Stimulated activated CD4-positive, alpha-beta T cell treated with anti-CD3 and anti-CD28 coated beads, Interleukin-1b, Interleukin-23, amount 100 ng/mL, for 4 hours (primary cell): Measurements from ENCODE around the gene CDC73.
A peak's percentile ranks its signal among the peaks of the same experiment; 100 is the strongest.

ENCODE experiments used
- DNase-seq, 2 donors: peaks; one replicate each; pipeline ENCODE4 v3.0.0-alpha.2; 2020; ENCODE audit warnings: low read depth in 2 of 2

The CDC73 gene

DNA sequence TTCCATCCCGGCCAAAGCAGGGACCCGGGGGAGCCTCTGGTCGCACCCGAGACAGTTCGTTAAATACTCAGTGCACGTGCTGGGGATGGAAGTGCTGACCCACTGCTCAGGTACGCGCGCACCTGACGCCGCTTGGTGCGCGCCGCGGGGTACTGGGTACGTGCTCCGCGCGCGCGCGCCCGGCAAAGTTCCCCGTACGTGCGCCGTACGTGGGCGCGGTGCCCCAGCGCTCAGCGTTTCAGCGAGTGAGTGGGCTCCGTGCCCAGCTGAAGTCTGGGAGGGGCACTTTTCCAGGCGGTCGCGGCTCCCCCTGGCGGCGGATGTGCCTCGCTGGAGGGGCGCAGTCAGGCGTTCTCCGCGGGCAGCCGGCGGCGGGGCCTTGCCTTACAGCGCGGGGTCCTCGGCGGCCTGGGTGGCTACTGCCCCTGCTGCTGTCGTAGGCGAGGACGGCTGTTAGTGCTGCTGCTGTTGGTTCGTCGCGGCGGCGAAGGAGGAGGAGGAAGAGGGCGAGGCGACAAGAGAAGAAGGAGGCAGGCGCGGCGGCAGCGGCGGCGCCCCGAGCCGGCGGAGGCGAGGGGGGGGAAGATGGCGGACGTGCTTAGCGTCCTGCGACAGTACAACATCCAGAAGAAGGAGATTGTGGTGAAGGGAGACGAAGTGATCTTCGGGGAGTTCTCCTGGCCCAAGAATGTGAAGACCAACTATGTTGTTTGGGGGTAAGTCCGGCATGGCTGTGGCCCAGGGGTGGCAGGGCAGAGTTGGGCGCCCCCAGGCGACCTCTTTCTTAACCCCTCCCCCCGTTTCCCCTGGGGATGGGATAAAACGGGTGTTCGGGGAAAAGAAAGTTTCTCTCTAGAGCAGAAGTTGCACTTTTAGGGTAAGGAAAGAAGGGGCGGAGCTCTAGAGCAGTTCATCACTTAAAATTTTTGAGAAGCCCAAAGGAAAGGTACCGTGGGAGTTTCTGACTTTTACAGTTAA, at the start of gene CDC73:
CDC73 (plus strand) TSS at position 416 of the 978 bp plus-strand sequence; CDS start at position 586, 170 bp downstream.
- peak; percentile 99 to 100 for DNase-seq

DNA sequence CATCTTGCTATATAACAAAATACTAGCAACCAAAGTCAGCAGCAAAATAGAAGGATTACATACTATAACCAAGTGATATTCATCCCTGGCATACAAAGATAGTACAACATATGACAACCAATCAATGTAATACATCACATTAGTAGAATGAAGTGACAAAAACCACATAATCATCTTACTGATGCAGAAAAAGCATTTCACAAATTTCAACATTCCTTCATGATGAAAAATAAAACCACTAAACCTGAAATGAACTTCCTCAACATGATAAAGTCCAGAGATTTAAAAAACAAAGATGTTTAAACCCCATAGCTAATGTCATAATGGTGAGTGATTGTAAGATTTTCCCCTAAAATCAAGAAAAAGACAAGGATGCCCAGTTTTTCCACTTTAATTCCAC, 43.8 kb upstream of the CDC73 start:
- DNase-seq = no peak

DNA sequence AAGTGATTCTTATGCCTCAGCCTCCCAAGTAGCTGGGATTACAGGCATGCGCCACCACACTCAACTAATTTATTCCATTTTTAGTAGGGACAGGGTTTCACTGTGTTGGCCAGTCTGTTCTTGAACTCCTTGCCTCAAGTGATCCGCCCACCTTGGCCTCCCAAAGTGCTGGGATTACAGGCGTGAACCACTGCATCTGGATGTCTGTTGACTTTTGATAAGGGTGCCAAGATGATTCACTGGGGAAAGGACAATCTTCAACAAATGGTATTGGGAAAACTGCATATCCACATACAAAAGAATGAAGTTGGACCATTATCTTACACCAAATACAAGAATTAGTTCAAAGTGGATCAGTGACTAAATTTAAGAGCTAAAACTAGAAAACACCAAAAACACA, 42.6 kb upstream of the CDC73 start:
- DNase-seq = no peak

DNA sequence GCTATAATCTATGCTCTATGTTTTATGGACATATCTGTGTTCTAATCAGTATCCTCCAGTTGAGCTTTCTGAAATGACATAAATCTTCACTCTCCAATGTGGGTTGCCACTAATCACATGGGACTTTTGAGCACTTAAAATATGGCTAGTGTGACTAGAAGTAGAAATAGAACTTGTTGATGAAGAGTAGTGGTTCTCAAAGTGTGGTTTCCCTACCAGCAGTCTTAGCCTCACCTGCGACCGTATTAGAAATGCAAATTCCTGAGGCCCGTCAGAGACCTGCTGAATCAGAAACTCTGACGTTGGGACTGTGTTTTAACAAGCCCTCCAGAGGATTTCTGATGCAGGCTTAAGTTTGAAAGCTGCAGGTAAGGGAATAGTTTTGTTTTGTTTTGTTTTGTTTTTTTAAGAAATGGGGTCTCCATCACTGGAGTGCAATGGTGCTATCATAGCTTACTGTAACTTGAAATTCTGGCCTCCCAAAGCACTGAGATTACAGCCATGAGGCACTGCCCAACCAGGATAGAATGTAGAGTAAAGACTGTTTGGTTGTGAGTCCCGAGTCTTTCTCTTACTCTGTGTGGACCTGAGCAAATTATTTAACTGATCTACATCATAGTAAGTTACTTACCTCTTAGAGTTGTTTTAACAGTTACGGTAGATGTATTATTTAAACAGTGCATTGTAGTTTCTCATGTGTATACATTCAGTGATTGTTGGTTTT, 38.3 kb upstream of the CDC73 start:
- no peak for DNase-seq

DNA sequence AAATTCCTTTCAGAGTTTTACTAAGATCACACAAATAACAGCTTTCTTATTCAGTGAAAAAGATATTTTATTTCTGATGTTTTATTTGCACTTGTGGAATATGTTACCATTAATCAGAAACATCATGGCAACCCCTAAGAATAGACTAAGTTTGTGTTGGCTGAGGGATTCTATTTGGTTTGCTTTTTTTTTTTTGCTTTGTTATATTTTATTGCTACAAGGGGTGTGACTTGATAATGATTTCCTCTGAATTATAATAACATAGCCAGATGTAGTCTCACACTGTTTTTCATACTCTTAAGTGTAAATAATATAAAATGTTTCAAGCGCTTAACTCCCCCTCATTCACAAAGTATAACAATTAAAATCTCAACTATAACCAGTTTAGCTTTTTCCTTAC, 36.6 kb upstream of the CDC73 start:
- DNase-seq = no peak

DNA sequence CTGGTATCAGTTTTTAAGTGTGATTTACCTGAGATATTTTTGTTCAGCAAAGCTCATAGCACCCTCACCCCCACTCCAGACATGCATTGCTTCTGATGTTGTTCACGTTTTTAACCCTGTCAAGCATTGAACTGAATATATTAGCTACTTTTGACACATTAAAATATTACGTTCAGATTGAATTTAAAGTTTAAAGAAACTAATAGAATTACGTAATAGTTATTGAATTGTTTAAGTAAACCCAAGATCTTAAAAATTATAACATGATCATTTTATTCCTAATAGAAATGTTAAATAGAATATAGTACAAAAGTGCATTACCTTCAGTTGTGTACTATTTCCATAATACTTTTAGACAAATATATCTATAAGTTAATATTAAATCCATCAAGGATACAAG, 35.5 kb upstream of the CDC73 start:
- DNase-seq = no peak

DNA sequence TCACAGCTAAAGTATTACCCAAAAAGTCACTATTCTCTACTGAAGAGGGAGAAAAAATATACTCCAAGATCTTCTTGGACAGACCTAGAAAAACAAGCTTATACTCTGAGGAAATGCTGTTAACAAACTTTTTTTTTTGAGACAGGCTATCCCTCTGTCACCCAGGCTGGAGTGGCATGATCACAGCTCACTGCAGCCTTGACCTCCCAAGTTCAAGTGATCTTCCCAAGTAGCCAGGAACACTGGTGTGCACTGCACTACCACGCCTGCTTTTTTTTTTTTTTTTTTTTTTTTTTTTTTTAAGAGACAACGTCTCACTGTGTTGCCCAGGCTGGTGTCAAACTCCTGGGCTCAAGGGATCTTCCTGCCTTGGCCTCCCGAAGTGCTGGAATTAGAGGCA, 33.9 kb upstream of the CDC73 start:
- no peak for DNase-seq

DNA sequence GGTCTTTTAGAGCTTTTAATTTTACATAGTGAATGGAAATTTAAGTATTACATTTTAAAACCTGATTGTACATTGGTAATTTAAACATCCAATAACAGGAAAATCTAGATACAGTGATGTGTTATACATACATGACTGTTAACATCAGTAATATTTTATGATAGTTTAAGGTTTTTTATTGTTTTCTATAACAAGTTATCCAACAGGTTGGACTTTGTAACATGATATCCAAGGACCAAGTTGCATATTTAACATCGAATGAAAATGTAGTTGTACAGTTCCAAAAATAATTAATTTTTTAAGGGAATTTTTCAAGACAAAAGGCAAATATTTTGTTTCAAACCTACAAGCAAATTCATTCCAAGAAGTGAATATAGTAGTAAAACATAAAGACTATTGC, 31.0 kb upstream of the CDC73 start:
- DNase-seq = no peak

DNA sequence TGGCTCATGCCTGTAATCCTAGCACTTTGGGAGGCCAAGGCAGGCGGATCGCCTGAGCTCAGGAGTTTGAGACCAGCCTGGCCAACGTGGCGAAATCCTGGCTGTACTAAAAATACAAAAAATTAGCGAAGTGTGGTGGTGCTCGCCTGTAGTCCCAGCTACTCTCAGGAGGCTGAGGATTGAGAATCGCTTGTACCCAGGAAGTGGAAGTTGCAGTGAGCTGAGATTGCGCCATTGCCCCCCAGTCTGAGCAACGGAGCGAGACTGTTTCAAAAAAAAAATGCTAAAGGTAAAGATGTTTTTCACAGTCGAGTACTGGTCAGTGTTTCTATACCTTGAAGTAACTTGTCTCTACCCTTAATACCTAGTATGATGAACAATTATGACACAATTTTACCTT, 27.7 kb upstream of the CDC73 start:
- no peak for DNase-seq

DNA sequence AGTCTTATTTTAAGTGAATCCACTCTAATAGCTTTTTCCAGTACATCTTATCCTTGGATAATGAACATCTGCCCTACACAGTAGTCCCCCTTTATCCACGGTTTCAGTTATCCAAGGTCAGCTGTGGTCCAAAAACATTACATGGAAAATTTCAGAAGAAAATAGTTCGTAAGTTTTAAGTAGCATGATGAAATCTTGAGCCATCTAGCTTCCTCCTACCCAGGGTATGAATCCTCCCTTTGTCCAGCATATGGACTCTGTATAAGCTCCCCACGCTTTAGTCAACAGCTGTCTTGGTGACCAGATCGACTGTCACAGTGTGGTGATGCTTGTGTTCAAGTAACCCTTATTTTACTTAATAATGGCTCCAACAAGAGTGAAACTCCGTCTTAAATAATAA, 19.2 kb upstream of the CDC73 start:
- DNase-seq = no peak

DNA sequence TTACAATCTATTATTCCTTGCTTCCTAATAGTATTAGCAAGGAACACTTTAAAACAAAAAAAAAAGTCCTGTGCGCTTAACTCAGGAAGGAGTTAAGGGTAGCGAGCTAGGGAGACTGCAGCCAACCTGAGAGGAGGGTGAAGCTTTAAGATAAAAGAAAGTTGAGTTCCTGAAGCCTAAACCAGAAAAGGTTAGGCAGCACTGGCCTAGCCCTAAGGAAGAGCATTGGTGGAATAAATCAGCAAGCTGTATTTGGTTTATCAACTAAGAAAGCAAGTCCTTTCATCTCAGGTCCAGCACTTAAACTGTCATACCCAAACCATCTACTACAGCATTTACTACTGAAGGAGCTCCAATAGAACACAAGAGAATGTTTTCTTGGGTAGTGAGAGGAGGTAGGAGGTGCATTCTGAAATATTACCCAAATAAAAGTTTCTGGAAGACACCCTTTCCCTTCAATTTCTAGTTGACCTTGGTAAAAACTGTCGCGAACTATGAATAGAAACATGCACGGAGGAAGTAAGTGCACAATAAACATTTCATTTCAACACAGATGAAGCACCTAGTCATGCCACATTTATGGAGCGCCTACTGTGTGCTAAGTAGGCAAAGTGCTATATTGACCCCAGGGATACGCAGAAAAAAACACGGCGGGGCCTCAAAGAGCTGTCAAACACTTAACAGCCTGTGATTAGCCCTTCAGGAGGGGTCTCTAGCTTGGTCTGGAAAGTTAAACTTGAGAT, 17.9 kb upstream of the CDC73 start:
- no peak for DNase-seq

DNA sequence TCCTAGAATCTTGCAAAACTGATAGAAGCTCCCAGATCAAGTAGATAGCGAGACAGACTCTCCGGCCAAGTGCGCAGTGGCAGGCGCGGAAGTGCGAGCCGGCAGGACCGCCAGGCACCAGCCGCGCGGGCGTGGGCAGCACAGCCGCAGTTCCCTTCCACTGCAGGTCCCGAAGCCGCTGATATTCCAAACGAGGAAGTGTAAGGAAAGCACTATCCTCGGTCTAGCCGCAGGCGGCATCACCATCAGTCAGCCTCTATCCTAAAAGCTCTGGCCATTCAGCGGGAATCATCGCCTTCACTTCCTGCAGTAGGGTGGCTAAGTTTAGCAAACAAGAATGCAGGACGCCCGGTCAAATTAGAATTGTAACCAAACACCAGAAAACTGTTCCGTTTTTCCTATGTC, 17.3 kb upstream of the CDC73 start:
- DNase-seq = peak in 1 of 2 donors; percentile 14

DNA sequence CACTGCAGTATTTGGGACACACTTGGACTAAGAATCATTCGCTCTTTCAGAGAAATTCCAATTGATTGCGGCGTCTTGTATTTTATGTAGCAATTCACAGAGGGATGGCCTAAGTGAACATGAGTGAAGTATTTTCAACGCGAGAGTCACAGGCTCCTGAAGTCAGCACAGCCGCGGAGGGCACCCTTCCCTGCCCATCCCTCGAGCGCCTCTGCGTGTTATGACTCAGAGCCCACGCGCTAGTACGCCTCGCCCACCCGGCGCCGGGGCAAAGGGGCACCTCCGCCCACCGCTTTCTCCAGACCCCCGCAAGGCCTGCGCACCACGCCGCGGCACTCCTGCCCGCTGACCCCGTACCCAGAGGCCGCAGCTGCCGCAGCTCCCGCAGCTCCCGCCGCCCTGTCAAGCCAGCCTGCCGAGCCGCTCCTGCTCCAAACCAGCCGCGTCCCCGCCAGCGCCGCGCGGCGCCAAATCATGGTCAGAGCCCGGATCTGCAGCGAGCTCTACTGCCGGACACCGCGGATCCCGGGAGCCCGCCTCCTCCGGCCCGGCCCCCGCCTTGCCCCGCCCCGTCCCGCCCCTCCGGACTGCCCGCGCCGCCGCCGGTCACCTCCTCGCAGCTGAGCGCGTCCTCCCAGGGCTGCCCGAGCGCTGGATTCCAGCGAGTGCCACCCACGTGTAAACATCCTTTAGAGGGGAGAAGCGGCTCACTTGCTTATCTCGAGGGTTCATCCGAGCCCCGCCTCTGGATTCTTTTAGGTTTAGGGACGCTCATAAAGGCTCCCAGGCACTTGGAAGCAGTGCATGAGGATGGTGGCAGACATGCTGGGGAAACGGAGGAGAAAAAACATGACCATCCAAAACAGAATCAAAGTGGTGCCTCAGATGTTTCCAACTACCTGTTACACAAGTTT, 16.7 kb upstream of the CDC73 start, which contains the start of gene GLRX2:
GLRX2 (minus strand) TSS at position 508 of the 914 bp plus-strand sequence; CDS start at position 476, 32 bp downstream.
- DNase-seq = peak; percentile 51 to 55

DNA sequence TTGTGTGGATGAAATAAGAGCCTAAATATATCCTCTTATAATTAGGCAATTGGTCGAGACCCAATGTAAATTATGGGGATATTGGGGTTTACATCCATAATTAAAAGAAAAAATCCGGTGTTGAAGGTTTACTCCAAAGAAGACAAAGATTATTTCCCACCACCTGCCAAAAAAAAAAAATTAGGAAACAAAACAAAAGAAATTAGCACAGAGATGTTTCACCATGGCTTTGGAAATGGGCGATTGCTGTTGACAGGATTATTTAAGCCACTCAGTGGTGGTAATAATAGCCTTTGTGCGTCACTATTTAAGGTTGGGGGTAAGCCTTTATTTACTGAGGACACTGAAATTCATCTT, 16.0 kb upstream of the CDC73 start:
- no peak for DNase-seq

DNA sequence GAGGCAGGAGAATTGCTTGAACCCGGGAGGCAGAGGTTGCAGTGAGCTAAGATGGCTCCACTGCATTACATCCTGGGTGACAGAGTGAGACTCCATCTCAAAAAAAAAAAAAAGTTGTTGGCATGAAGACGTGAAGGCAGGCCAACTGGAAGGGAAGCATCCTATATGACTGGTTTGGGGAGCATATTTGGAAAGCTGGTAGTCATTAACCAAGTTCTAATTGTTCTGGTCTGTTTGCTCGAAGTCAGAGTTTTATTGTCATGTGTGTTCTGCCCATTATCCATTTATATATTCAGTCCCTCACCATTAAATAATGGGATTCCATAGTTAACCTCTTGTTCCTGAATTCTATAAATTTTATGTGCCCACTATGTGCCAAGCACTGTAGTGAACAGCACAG, 13.4 kb upstream of the CDC73 start:
- no peak for DNase-seq

DNA sequence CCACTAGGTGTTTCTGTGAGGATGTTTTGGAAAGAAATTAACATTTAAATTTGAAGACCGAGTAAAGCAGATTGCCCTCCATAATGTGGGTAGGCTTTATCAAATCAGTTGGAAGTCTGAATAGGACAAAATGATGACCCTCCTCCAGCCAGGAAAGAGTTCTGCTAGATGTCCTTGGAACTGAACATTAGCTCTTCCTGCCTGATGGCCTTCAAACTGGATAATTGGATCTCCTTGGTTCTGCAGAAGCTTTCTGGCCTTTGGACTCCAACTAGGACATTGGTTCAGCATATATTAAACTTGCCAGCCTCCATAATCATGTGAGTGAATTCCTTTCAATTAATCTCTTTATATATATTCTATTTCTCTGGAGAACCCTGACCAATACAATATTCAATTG, 12.2 kb upstream of the CDC73 start:
- DNase-seq = no peak

DNA sequence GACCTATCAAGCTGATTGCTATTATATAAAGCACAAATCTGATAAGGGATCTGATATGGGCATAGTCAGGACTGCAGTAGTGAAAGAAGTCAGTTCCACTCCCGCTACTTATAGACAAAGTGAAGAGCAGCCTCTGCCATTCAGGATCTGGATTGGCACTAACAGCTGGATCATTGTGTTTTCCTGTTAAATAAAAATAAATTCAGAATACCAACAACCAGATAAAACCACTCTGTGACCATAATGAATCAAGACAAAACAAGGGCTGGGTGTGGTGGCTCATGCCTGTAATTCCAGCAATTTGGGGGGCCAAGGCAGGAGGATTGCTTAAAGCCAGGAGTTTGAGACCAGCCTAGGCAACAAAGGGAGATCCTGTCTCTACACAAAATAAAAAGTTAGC, 11.6 kb upstream of the CDC73 start:
- DNase-seq = no peak

DNA sequence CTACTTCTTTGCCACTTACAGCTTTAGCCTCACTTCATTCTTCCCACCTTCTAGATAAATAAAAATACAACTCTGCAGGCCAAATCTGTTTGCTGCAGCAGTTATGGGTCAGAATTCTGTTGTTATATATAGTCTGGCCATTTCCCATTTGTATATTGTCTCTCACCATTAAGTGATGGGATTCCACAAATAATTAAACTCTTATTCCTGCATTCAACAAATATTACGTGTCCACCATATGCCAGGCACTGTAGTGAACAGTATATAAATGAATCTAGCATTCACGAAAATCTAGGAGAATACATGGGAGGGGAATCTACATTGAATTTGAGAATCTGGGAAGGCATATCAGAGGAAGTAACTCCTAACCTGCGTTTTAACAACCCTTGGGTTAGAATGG, 11.0 kb upstream of the CDC73 start:
- DNase-seq = no peak

DNA sequence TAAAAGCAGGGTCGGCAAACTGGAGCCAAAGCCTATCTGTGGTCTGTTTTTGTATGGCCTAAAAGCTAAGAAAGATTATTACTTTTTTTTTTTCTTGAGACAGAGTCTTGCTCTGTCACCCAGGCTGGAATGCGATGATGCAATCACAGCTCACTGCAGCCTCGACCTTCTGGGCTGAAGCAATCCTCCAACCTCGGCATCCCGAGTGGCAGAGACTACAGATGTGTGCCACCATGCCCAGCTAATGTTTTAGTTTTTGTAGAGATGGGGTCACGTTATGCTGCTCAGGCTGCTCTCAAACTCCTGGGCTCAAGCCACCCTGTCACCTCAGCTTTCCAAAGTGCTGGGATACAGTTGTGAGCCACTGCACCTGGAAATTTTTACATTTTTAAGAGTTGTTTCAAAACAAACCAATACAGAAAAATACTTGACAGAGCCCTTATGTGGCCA, 10.2 kb upstream of the CDC73 start:
- DNase-seq = no peak

DNA sequence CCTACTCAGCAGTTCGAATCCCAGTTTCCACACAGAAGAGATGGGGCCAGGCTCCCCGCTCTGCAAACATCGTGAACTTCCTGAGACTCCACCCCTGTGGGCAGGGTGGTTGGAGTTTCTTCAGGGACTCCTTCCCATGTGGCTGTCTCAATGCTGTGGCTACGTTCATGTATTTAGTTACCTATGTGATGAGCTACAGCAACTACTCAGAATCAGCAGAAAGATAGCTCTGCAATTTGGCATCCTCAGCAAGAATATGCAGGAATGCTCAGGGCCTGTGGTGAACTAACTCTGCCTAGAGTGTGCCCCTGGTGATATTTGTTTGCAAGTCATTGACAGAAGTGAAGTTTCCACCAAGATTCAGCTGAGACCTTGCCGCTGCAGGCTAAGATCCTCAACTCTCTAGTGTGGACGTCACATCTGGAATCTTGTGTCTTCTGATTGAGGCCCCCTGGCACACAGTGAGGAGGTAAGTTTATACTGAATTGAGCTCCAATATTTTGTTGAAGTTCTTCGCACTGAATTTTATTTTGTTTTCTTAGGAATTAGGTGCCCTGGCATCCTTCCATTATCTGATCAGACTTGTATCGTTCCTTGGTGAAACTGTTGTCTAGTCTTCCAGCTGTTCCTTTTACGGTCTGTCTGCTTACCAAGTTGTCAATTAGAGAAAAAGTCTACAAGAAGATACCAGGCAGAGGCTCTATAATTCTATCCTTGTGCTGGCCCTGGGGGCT, 8.4 kb upstream of the CDC73 start:
- no peak for DNase-seq

DNA sequence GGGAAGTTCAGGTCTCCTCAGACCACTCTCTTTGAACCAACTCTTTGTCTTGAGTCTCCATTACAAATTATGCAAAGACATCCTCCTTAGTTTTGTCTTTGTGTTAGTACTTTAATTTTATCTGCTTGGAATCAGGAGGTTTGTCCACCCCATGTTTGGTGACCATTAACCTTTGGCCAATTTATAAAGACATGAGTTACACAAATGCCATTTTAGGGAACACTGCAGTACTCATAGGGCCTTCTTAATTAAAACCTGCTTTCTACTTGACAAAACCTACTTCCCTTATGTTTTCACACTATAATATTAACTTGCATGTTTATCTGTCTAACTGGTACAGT, 7.9 kb upstream of the CDC73 start:
- no peak for DNase-seq
